ENCODE results near the gene UGT1A4. TPM values are rescaled to one million over a fixed set of nuclear protein-coding genes. Genes with fewer than 3 reads are reported as not detected.

Gene UGT1A4
- total RNA-seq, 1 donor = not detected

- peak; percentile 69 for DNase-seq (ENCODE audit: low read depth)
- TF ChIP-seq CTCF (IDR thresholded peaks at IDR 0.05; ENCODE audit: insufficient read depth, low read length) = no peak
- no peak overlapping the region for H3K4me3 ChIP-seq (ENCODE audit: low read depth, low read length)
Measured at GRCh38 chr2:233705911-233706506, 12.5 kb upstream of the UGT1A4 start.

DNA sequence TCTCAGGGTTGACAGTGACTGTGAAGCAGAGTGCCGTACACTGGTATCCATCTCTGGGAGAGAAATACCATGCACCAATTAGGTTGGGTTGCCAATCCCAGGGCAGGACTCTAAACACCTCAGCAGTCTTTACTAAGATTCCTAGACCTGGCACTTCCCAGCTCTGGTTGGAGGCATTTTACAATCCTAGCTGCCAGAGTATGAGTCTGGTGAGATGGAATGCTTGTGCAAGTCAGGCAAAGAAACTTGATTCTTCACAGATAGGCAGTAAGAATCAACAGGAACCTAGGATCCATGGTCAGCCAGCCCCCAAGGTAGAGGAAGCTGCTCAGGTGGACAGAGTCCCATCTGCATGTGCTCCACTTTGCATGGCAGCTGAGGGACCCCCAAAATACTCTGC lies 11.8 kb upstream of the UGT1A4 start:
- no peak overlapping the region for H3K4me3 ChIP-seq (ENCODE audit: low read depth, low read length)
- no peak for TF ChIP-seq CTCF (IDR thresholded peaks at IDR 0.05; ENCODE audit: insufficient read depth, low read length)
- DNase-seq (ENCODE audit: low read depth) = peak; percentile 83

GRCh38 chr2:233707940-233708644 lies 10.4 kb upstream of the UGT1A4 start:
- TF ChIP-seq CTCF (IDR thresholded peaks at IDR 0.05; ENCODE audit: insufficient read depth, low read length) = no peak
- DNase-seq (ENCODE audit: low read depth) = peak; percentile 67

GRCh38 chr2:233708942-233709341 lies 9.6 kb upstream of the UGT1A4 start:
- H3K4me3 ChIP-seq (ENCODE audit: low read depth, low read length) = no peak overlapping the region
- DNase-seq (ENCODE audit: low read depth) = no peak
- TF ChIP-seq CTCF (IDR thresholded peaks at IDR 0.05; ENCODE audit: insufficient read depth, low read length) = no peak

More at GRCh38 chr2:233707940-233708644, 10.4 kb upstream of the UGT1A4 start:
- no peak overlapping the region for H3K4me3 ChIP-seq (ENCODE audit: low read depth, low read length)

DNA sequence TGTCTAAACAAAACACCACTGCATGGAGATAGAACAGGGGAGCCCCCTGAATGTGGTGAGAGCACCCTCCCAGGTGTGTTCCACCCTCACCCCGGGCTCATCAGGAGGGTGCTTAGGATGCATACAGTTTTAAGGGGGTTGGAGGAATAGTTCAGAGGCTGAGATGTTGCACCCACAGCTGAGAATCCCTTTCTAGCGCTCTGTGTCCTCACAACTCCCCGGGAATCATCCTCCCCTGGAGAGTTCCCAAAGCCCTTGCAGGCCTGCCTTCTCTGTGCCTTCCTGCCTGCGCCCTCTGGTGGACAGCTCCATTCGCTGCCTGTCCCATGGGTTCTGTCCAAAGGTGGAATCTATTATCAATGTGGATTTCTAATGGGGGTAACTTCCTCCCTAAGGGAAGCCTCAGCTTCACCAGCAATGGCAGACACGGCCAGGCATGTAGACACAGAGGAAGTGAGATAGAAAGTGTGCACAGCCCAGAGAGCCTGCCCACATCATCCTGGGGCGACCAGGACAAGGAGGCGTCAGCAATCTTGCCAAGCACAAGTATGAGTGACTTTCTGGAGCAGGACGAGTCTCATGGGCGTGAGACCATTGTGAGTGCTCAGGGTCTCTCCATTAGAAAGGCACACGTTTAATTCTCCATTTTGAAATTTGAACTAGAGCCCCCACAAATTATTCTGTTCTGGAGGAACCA lies 7.1 kb upstream of the UGT1A4 start:
- H3K4me3 ChIP-seq (ENCODE audit: low read depth, low read length) = no peak overlapping the region
- peak; percentile 92 for TF ChIP-seq CTCF (IDR thresholded peaks at IDR 0.05; ENCODE audit: insufficient read depth, low read length)
- peak; percentile 87 for DNase-seq (ENCODE audit: low read depth)

- TF ChIP-seq CTCF (IDR thresholded peaks at IDR 0.05; ENCODE audit: insufficient read depth, low read length) = no peak
- no peak within 1 kb of the TSS for H3K4me3 ChIP-seq (ENCODE audit: low read depth, low read length)
- no peak for DNase-seq (ENCODE audit: low read depth)
Measured at GRCh38 chr2:233712611-233713261, 5.8 kb upstream of the UGT1A4 start, which contains the start of gene UGT1A5. Gene UGT1A5, plus strand, starts transcription at chr2:233712907. Its CDS starts 85 bp downstream, at chr2:233712992.
